ENCODE measurements around the gene TRIM40.

The TRIM40 gene

GRCh38 chr6:30150671-30151395, 14.9 kb downstream of the TRIM40 start:
- H3K4me1 ChIP-seq (ENCODE audit: control insufficient read depth, insufficient read depth, low read length) = 0 out of 2 replicates have a peak, but pooled peaks cover 2% of the 10 kb centered on the region
- no peak for DNase-seq (ENCODE audit: low read depth, low spot score)
- H3K9me3 ChIP-seq (ENCODE audit: control insufficient read depth, insufficient read depth, low read length) = no peaks in the 10 kb centered on the region
- H3K27ac ChIP-seq (ENCODE audit: low read length) = no peak overlapping the region
- no peaks in the 10 kb centered on the region for H3K36me3 ChIP-seq (ENCODE audit: control insufficient read depth, insufficient read depth, low read length)
- WGBS (ENCODE audit: insufficient coverage, insufficient read length) = no CpG with 5 or more reads among the region's 10 CpGs
- H3K27me3 ChIP-seq (ENCODE audit: control insufficient read depth, insufficient read depth, low read length) = no peaks in the 10 kb centered on the region
- no peak overlapping the region for H3K4me3 ChIP-seq (ENCODE audit: low read length)

- H3K27ac ChIP-seq (ENCODE audit: low read length) = no peak overlapping the region
- H3K27me3 ChIP-seq (ENCODE audit: control insufficient read depth, insufficient read depth, low read length) = no peaks in the 10 kb centered on the region
- no peaks in the 10 kb centered on the region for H3K9me3 ChIP-seq (ENCODE audit: control insufficient read depth, insufficient read depth, low read length)
- H3K4me1 ChIP-seq (ENCODE audit: control insufficient read depth, insufficient read depth, low read length) = no peaks in the 10 kb centered on the region
- DNase-seq (ENCODE audit: low read depth, low spot score) = no peak
- H3K36me3 ChIP-seq (ENCODE audit: control insufficient read depth, insufficient read depth, low read length) = no peaks in the 10 kb centered on the region
- no CpG with 5 or more reads among the region's 3 CpGs for WGBS (ENCODE audit: insufficient coverage, insufficient read length)
- H3K4me3 ChIP-seq (ENCODE audit: low read length) = no peak overlapping the region
Observed at GRCh38 chr6:30151580-30151979, 15.6 kb downstream of the TRIM40 start.

- H3K27ac ChIP-seq (ENCODE audit: low read length) = no peak overlapping the region
- WGBS (ENCODE audit: insufficient coverage, insufficient read length) = no CpG with 5 or more reads among the region's 4 CpGs
Observed at GRCh38 chr6:30152016-30152673, 16.2 kb downstream of the TRIM40 start.

GRCh38 chr6:30152910-30153610, 17.1 kb downstream of the TRIM40 start:
- Histone ChIP-seq H3K27me3 (ENCODE audit: control insufficient read depth, insufficient read depth, low read length) (no peaks in the 10 kb centered on the region), H3K36me3 (ENCODE audit: control insufficient read depth, insufficient read depth, low read length) (no peaks in the 10 kb centered on the region), H3K4me3 (ENCODE audit: low read length) (no peak overlapping the region), H3K27ac (ENCODE audit: low read length) (no peak overlapping the region), H3K9me3 (ENCODE audit: control insufficient read depth, insufficient read depth, low read length) (no peaks in the 10 kb centered on the region), H3K4me1 (ENCODE audit: control insufficient read depth, insufficient read depth, low read length) (no peaks in the 10 kb centered on the region)
- WGBS (ENCODE audit: insufficient coverage, insufficient read length) = no CpG with 5 or more reads among the region's 3 CpGs
- no peak for DNase-seq (ENCODE audit: low read depth, low spot score)

More at GRCh38 chr6:30152016-30152673, 16.2 kb downstream of the TRIM40 start:
- H3K36me3 ChIP-seq (ENCODE audit: control insufficient read depth, insufficient read depth, low read length) = no peaks in the 10 kb centered on the region
- DNase-seq (ENCODE audit: low read depth, low spot score) = no peak
- no peaks in the 10 kb centered on the region for H3K27me3 ChIP-seq (ENCODE audit: control insufficient read depth, insufficient read depth, low read length)
- H3K4me1 ChIP-seq (ENCODE audit: control insufficient read depth, insufficient read depth, low read length) = no peaks in the 10 kb centered on the region
- no peaks in the 10 kb centered on the region for H3K9me3 ChIP-seq (ENCODE audit: control insufficient read depth, insufficient read depth, low read length)
- H3K4me3 ChIP-seq (ENCODE audit: low read length) = no peak overlapping the region

DNA sequence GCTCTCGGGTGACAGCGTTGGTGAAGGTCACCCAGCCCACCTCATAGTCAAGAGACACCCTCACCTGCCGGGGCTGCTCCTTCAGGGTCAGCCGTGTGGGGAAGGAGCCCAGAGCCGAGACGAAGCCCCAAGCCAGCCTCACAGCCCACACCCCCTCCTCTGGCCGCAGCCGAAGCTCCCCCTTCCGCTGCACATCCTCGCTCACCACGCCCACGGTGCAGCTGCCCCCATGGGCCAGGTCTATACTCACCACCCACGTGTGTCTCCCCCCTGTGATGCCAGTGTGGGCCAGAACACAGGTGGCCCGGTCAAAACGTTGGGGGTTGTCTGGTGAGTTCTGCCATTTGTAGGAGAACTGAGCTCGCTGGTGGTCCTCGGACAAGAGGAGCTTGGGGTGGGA, 18.1 kb downstream of the TRIM40 start:
- Histone ChIP-seq H3K4me1 (ENCODE audit: control insufficient read depth, insufficient read depth, low read length) (no peaks in the 10 kb centered on the region), H3K36me3 (ENCODE audit: control insufficient read depth, insufficient read depth, low read length) (no peaks in the 10 kb centered on the region), H3K27ac (ENCODE audit: low read length) (no peak overlapping the region), H3K27me3 (ENCODE audit: control insufficient read depth, insufficient read depth, low read length) (no peaks in the 10 kb centered on the region), H3K4me3 (ENCODE audit: low read length) (no peak overlapping the region), H3K9me3 (ENCODE audit: control insufficient read depth, insufficient read depth, low read length) (no peaks in the 10 kb centered on the region)
- no peak for DNase-seq (ENCODE audit: low read depth, low spot score)
- WGBS (ENCODE audit: insufficient coverage, insufficient read length) = no CpG with 5 or more reads among the region's 17 CpGs

- Histone ChIP-seq H3K27ac (ENCODE audit: low read length) (no peak overlapping the region), H3K4me1 (ENCODE audit: control insufficient read depth, insufficient read depth, low read length) (no peaks in the 10 kb centered on the region), H3K9me3 (ENCODE audit: control insufficient read depth, insufficient read depth, low read length) (no peaks in the 10 kb centered on the region), H3K27me3 (ENCODE audit: control insufficient read depth, insufficient read depth, low read length) (no peaks in the 10 kb centered on the region), H3K4me3 (ENCODE audit: low read length) (no peak overlapping the region), H3K36me3 (ENCODE audit: control insufficient read depth, insufficient read depth, low read length) (no peaks in the 10 kb centered on the region)
- DNase-seq (ENCODE audit: low read depth, low spot score) = no peak
- whole genome bisulfite sequencing (ENCODE audit: insufficient coverage, insufficient read length) = no CpG with 5 or more reads among the region's 12 CpGs
Observed at GRCh38 chr6:30154709-30155519, 19.0 kb downstream of the TRIM40 start.

GRCh38 chr6:30155520-30156261, 19.8 kb downstream of the TRIM40 start:
- Histone ChIP-seq H3K9me3 (ENCODE audit: control insufficient read depth, insufficient read depth, low read length) (no peaks in the 10 kb centered on the region), H3K4me3 (ENCODE audit: low read length) (no peak overlapping the region), H3K4me1 (ENCODE audit: control insufficient read depth, insufficient read depth, low read length) (no peaks in the 10 kb centered on the region), H3K27me3 (ENCODE audit: control insufficient read depth, insufficient read depth, low read length) (no peaks in the 10 kb centered on the region), H3K27ac (ENCODE audit: low read length) (no peak overlapping the region), H3K36me3 (ENCODE audit: control insufficient read depth, insufficient read depth, low read length) (no peaks in the 10 kb centered on the region)
- WGBS (ENCODE audit: insufficient coverage, insufficient read length) = no CpG with 5 or more reads among the region's 2 CpGs
- no peak for DNase-seq (ENCODE audit: low read depth, low spot score)

- no peaks in the 10 kb centered on the region for H3K36me3 ChIP-seq (ENCODE audit: control insufficient read depth, insufficient read depth, low read length)
- H3K9me3 ChIP-seq (ENCODE audit: control insufficient read depth, insufficient read depth, low read length) = no peaks in the 10 kb centered on the region
- H3K4me1 ChIP-seq (ENCODE audit: control insufficient read depth, insufficient read depth, low read length) = no peaks in the 10 kb centered on the region
- no peak for DNase-seq (ENCODE audit: low read depth, low spot score)
- WGBS (ENCODE audit: insufficient coverage, insufficient read length) = no CpG with 5 or more reads among the region's 4 CpGs
- H3K27me3 ChIP-seq (ENCODE audit: control insufficient read depth, insufficient read depth, low read length) = no peaks in the 10 kb centered on the region
- H3K27ac ChIP-seq (ENCODE audit: low read length) = no peak overlapping the region
- no peak overlapping the region for H3K4me3 ChIP-seq (ENCODE audit: low read length)
Observed at GRCh38 chr6:30156262-30156599, 20.3 kb downstream of the TRIM40 start.

- Histone ChIP-seq H3K27ac (ENCODE audit: low read length) (no peak overlapping the region), H3K36me3 (ENCODE audit: control insufficient read depth, insufficient read depth, low read length) (no peaks in the 10 kb centered on the region), H3K27me3 (ENCODE audit: control insufficient read depth, insufficient read depth, low read length) (no peaks in the 10 kb centered on the region), H3K4me1 (ENCODE audit: control insufficient read depth, insufficient read depth, low read length) (no peaks in the 10 kb centered on the region), H3K4me3 (ENCODE audit: low read length) (no peak overlapping the region), H3K9me3 (ENCODE audit: control insufficient read depth, insufficient read depth, low read length) (no peaks in the 10 kb centered on the region)
- DNase-seq (ENCODE audit: low read depth, low spot score) = no peak
- WGBS (ENCODE audit: insufficient coverage, insufficient read length) = no CpG with 5 or more reads among the region's 9 CpGs
Observed at GRCh38 chr6:30156774-30157173, 20.8 kb downstream of the TRIM40 start.

DNA sequence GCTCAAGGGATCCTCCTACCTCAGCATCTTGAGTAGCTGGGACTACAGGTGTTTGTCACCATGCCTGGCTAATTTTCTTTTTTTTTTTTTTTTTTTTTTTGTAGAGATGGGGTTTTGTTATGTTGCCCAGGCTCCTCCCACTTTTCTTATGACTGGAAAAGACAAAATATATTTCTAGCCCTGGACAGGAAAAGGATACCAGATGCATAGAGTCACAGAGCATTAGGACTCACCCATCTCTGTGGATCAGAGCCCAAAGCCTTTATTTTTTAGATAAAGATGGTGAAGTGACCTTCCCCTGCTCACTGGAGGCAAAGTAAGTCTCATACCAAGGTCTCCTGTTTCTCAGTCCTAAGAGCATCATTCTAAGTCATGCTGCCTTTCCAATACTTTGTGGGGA, 21.6 kb downstream of the TRIM40 start:
- H3K9me3 ChIP-seq (ENCODE audit: control insufficient read depth, insufficient read depth, low read length) = no peaks in the 10 kb centered on the region
- H3K27me3 ChIP-seq (ENCODE audit: control insufficient read depth, insufficient read depth, low read length) = no peaks in the 10 kb centered on the region
- H3K4me1 ChIP-seq (ENCODE audit: control insufficient read depth, insufficient read depth, low read length) = no peaks in the 10 kb centered on the region
- no peaks in the 10 kb centered on the region for H3K36me3 ChIP-seq (ENCODE audit: control insufficient read depth, insufficient read depth, low read length)
- DNase-seq (ENCODE audit: low read depth, low spot score) = no peak
- H3K4me3 ChIP-seq (ENCODE audit: low read length) = no peak overlapping the region
- H3K27ac ChIP-seq (ENCODE audit: low read length) = no peak overlapping the region

All from iPS DF 6.9 (cell line).